Stromal cell of bone marrow (primary cell): ENCODE results near the gene ALS2CL.
"Not testable (repeated sequence)": the region's sequence is repeated elsewhere in the genome, so short reads cannot be mapped to it uniquely, and the experiment has no call there.

Experiments
- DNase-seq: peaks from one replicate; pipeline ENCODE4 v3.0.0-alpha.2; 2012; ENCODE audit warnings: low read depth

Gene ALS2CL, protein sequence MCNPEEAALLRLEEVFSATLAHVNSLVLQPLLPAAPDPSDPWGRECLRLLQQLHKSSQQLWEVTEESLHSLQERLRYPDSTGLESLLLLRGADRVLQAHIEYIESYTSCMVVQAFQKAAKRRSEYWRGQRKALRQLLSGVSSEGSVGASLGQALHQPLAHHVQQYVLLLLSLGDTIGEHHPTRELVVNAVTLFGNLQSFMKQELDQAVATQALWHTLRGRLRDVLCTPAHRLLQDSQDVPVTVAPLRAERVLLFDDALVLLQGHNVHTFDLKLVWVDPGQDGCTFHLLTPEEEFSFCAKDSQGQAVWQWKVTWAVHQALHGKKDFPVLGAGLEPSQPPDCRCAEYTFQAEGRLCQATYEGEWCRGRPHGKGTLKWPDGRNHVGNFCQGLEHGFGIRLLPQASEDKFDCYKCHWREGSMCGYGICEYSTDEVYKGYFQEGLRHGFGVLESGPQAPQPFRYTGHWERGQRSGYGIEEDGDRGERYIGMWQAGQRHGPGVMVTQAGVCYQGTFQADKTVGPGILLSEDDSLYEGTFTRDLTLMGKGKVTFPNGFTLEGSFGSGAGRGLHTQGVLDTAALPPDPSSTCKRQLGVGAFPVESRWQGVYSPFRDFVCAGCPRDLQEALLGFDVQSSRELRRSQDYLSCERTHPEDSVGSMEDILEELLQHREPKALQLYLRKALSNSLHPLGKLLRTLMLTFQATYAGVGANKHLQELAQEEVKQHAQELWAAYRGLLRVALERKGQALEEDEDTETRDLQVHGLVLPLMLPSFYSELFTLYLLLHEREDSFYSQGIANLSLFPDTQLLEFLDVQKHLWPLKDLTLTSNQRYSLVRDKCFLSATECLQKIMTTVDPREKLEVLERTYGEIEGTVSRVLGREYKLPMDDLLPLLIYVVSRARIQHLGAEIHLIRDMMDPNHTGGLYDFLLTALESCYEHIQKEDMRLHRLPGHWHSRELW

DNA sequence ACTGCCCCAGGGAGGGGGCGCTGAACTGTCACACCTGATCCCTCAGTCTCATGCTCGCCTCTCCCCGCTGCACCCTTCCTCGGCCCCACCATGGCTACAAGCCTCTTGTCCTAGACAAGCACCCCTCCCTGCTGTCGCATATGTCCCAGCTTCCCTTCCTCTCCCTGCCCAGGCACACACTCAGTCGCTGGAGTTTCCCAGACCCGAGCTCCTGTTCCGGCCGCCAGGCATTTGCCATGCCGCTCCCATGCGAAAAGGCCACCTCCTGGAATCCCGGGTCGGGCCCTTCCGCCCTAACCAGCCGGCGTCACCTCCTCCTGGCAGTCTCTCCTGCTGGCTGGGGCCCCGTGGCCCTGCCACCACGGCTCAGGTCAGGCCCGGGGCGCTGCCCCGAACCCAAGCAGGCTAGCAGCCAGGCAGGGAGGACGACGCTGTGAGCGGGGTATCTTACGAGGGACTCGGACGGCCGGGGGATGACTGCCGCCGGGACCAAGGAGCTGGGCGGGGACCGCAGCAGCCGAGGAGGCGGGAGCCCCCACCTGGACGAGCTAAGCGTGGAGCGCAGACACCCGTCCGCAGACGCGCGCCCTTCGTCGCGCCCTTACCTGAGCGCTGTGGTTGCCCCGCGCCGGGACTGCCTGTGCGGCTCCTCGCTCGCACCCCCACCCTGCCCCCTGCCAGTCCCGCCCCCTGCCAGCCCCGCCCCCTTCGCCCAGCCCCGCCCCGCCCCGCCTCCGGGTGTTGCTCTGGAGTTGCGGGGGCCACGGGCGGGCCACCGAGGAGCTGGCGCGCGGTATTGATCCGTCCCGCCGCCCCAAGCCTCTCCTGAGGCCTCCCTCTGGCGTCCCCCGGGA lies at the start of gene ALS2CL:
TSS of gene ALS2CL (minus strand) at position 642 of the 854 bp plus-strand sequence. CDS start 4,239 bp downstream, outside the sequence.
- no peak for DNase-seq

DNA sequence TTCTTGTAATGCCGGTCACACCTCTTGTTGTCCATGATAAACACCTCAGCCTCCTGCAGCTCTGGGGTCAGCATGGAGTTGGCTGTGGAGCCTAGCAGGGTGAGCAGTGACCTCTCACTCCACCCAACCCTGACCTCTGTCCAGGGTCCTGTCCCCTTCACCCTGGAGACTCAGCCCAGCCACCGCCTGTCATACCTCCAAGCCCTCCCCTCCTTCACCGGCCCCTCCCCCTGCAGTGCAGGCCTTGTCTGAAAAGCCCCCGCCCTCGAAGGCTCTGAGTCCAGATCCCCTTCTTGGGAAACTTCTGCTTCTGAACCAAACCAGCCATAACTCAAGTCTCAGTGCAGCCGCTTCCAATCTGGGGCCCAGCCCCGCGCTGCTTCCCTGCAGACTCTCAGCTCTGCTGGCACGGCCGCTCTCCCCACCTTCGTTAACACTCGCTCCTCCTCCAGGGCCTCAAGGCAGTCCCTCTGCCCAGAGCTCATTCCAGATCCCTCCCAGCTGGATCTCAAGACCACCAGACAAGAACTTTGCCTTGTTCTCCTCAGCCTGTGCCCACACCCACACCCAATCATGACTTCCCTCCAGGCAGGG lies 49.6 kb upstream of the ALS2CL start:
- no peak for DNase-seq

DNA sequence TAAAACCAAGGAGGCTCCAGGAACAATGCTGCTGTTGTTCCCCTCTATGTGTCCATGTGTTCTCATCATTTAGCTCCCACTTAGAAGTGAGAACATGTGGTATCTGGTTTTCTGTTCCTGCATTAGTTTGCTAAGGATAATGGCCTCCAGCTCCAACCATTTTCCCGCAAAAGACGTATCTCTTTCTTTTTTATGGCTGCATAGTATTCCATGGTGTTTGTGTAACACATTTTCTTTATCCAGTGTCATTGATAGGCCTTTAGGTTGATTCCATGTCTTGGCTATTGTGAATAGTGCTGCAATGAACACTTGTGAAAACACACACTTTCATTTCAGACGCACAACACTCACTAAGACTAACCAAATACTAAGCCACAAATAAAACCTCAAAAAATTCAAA lies 46.1 kb upstream of the ALS2CL start:
- not testable (repeated sequence) for DNase-seq

DNA sequence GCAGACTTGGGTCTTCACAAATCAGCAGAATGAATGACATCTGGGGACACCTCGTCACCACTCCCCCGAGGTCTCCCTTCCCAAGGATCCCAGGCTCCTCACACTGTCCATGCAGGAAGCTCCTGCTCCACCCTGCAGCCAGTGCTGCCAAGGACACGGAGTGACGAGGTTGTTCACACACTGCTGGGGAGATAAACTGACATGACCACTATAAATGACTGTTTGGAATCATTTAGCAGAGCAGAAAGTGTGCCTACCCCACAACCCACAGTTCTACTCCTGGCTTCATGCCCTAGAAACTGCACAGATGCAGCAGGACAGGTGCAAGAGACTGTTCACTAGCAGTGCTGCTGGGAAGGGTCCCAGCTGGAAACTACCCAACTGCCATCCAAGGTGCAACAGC lies 43.9 kb upstream of the ALS2CL start:
- no peak for DNase-seq

DNA sequence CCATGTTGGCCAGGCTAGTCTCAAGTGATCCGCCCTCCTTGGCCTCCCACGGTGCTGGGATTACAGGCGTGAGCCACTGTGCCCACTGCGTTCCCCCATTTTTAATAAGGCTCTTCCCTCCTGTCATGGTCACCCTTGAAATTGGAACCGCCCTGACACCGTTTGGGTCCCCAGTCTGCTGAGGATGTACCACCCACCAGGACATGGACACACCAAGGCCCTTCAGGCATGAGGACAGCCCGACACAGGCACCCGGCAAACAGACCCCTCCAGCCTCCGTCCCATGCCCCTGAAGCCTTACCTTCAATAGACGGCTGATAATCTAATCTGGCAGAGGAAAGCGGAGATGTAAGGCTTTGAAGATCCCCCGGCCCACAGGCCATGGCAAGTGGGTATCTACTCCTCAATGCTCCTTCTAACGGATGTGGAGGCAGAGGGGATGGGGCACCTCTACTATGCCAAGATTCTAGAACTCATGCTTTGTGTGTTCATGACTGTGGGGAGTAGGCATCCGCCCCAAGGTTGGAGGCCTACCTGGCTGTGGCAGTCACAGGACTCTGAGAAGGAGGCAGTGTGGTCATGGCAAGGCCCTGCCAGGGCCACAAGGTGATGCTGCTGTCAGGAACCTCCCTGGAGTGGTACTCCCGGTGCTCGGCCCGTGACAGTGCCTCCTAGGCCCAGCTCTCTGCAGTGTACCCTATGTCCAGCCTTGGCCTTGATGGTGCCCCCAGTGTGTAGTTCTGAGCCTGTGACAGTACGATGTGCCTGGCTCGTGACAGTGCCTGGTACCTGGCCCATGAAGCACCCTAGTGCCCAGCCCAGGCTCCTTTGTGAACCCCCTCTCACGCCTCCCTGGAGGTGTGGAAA lies 42.8 kb upstream of the ALS2CL start:
- DNase-seq, result no peak

DNA sequence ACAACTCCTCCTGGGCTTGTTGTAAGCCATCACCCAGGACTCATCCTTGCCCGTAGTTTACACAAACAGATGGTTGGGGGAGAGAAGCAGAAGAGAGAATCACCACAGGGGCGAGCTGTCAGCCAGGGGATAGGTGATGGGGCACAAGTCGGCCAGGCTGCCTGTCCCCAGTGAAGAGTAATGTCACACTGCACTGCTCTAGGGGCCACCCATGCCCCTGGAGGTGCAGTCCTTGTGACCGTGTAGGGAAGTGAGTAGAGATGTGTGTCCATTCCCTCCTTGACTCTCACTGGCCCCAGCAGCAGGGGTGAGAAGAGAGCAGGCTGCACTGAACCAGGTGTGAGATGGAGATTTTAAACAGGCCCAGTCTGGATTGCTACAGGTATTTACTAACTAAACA lies 41.3 kb upstream of the ALS2CL start:
- no peak for DNase-seq

DNA sequence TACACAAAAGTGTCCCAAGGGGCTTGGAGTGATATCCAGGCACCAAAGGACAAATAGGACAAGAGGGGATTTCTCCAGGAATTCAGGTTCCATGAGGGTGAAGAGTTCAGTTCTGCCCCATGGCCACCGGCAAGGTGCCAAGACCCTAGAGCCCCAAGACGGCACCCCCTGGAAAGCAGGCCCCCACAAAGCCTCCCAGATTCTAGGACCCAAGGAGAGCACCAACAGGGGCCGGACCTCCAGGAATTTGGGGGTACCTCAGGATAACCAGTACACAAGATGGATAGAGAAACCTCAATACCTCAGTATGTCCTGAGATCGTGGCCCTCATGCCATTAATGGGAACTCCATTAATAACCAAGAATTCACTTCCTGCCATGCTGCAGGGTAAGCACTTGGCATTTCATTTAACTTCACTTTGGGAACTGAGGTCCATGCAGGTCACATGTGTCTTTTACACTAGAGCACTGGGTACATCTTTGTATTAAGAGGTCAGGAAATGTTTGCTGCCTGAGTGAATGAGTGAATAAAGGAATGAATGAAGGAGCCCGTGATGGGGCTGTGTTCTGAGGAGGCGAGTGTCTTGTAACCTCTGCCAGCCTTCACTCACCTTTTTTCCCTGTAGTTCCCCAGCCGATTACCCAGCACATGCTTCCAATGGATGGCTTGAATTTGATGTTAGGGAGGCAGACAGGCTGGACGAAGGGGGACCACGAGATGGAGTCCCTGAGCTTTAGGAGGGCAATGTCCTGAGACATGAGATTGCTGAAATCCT lies 39.7 kb upstream of the ALS2CL start:
- DNase-seq, result peak; percentile 9

DNA sequence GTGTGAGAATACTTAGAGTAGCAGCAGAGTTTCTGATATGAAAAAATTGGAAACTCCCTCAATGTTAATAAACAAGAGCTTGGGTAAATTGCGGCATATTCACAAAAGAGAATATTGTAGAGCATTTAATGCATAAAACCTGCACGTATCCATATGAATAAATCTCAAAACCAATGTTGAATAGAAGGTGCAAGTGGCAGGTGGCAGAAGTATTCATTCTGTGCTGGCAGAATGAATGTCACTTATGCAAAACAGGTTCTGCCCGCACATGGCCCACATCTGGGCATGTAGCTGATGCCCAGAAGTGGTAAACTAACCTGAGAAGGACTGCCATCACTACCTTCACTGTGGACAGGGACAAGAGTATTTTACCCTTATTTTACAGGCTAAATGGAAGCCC lies 38.3 kb upstream of the ALS2CL start:
- DNase-seq, result no peak

DNA sequence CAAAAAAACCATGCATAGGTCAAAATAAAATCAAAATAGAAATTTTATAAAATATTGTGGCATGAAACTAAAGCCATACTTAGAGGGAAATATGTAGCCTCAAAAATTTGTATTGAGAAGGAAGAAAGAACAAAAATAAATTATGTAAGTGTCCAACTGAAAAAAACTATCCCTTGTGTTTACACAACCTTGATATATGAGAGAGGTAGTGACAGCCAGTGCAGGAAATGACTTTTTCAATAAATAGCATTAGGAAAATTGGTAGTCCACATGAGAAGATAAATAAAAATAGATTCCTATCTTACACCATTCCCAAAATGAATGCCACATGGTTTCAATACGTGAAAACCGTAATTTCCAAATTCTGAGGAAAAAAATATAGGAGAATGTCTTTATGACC lies 37.3 kb upstream of the ALS2CL start:
- no peak for DNase-seq

DNA sequence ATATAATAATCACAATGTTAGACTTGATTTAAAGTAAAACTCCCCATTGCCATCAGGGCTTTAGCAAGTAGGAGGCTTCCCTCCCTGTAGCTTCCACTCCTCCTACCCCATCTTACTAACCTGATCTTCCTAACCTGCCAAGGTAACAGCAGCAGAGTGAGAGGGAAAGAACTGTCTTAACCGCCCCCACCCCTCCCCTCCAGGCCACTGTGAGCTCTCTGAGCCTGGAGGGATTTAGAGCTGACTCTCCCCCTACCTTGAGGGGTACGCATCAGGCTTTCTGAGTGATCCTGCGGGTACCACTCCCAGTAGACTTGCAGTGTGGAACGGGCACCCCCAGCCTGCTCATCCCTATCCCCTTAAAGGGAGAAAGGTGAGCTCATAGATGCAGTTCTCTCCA lies 35.6 kb upstream of the ALS2CL start:
- DNase-seq, result no peak

DNA sequence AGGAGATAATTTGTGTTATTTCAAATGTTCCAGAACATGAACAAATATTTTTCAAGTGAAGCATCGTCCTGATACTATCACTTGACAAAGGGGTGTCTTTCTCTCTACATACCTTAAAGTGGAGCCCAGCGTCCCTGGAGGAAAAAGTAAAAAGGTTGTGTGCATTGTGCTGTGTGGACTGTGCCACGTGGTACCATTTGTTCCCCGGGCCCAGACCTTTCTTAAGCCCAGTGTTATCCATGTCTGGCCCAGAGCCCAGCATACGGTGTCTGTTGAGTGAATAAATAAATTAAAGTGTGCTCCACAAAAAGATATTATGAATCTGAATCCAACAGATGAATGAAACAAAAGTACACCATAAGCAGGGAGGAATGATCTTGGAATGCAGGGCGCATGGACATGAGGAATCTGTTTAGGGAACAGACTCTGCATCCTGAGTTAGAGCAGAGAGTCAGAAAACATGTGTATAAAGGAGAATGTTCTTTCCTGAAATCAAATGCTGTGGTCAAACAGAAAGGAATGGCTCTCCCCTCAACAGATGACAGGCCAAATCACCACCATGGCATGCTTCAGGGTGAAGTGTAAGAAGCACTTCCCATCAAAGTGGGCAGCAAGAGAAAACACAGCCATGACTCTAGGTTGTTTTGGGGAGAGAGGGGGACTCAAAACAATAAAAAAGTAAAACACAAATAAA lies 32.3 kb upstream of the ALS2CL start:
- DNase-seq, result no peak

DNA sequence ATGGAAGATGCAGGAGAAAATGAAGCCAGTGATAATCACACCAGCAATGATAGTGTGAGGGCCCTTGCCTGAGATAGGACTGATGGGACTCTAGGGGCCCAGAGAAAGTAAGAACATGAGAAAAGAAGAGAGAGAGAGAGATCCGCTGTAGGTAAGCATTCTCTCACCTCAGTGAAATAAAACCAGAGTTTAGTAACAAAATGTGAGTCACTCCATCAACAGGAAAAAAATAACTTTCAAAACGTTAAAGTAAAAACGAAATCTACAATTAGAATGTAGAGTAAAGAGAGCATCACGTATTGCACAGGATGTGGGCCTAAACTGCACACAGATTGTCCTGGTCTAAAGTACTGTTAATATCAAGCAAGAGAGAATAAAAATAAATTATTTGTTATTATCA lies 30.9 kb upstream of the ALS2CL start:
- no peak for DNase-seq

DNA sequence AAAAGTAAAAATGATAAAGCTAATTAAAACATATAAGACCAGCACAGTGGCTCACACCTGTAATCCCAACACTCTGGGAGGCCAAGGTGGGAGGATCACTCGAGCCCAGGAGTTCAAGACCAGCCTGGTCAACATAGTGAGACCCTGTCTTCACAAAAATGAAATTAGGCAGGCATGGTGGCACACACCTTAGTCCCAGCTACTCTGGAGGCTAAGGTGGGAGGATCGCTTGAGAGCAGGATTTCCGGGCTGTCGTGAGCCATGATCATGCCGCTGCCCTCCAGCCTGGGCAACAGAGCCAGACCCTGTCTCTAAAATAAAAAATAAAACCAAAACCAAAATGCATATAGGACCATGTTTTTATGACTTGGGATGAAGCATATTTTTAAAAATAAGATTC lies 29.0 kb upstream of the ALS2CL start:
- DNase-seq, result no peak

DNA sequence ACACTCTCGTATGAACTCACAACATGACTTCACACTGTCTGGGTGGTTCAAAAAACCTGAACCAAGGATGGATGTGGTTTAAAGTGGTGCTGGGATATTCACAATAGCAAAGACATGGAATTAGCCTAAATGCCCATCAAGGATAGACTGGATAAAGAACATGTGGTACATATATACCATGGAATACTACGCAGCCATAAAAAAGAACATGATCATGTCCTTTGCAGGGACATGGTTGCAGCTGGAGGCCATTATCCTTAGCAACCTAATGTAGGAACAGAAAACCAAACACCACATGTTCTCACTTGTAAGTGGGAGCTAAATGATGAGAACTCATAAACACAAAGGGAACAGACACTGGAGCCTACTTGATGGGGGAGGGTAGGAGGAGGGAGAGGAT lies 27.5 kb upstream of the ALS2CL start:
- DNase-seq, result no peak

DNA sequence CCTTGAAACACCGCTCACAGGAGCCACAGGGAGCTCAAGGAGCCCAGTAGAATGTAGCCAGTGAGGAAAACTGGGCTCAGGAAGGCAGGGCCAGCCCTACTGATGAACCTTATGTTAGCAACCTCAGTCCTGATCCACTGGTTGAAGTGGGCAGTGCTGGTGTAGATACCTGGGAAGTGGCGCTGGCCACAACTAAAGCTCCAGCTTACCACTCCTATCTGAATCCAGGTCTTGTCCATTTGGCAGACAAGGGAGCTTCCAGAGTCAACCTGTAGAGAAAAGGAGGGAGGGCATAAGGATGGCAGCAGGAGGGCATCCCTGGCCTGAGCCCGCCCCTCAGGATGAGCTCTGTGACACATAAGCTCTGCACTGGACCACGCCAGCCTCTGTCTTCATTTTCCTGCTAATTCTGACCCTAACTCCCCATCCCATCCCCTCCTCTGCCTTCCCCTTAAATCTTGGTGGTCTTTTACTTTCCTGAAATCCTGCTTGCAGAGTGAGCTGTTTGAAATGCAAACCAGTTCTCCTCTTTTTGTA lies 26.3 kb upstream of the ALS2CL start:
- DNase-seq, result no peak

DNA sequence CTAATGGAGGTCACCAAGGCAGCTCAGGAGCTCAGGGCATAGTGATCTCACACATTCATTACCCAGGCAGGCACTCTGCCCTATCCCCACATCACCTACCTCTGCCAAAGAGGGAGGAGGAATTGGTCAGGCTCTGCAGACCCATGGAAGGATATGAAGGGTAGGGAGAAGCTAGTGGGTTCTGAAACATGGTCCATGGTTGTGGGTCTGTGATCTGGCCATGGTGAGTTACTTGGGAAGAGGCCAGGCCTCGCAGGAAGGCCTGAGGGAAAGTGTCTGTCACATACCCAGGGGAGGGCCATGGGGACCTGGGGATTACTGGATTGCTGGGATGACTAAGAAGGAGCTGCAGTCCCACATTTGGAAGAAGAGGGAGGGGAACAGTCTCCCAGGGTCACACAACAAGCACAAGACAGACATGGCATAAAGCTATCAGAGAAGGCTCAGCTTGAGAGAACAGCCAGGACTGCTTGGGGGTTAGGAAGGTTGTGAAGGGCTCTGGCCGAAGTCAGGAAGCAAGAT lies 25.6 kb upstream of the ALS2CL start:
- DNase-seq, result no peak

DNA sequence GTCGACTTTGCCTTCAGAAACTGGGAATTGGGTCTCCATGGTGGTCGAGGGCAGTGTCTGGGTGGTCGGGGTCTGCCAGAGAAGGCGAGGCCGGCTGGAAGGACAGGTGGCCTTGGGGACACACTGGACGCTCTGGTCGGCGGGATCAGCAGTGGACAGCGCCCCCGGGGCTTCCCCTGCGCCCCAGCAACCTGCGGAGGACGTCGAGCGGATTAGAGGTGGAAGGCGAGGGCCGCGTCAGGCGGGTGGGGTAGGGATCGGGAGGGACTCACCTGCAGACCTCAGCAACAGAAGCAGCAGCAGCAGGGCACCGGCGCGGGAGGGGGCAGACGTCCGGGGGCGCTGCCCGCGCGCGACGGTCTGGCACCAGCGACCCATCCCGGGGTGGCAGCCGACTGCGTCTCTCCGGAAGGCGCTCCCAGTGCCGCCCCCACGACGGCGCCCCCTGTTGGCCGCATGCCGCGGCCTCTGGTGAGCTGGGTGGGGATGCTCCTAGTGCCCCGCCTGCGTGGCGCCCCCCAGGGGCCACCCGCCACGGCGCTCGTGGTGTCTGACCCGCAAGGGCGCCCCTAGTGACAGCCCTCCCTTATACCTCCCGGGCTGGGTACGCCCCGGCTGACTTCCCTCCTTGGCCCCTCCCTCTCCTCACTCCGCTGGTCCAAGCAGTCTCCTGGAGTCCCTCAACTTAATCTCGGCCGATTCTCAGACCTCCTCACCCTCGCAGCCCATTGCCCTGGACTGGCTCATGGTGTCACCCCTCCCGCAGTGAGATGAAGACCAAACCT lies 24.2 kb upstream of the ALS2CL start, which contains the start of gene PRSS50:
TSS of gene PRSS50 (minus strand) at position 423 of the 785 bp plus-strand sequence. CDS start at position 378, 45 bp downstream.
- no peak for DNase-seq
